ENCODE data around the gene ZNF750.
"Not testable (repeated sequence)": the region's sequence is repeated elsewhere in the genome, so short reads cannot be mapped to it uniquely, and the experiment has no call there.

ZNF750 gene

DNA sequence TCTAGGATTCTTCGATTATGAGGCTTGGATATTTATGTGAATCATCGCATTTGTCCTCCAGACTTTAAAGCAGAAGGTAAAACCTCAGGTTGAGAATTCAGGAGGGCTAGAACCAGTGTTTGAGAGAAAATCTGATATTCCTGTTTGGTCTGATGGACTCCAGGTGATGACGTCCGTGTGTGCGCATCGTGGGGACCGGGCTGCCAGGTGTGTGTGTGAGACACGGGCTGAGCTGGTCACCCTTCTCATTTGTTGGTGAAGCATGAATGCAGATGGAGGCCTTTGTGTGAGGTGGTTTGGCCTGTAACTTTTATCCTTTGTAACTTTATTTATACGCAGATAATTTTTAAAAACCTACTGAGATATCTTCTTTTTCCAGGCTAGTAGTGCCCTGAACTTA lies 42.8 kb downstream of the ZNF750 start:
- DNase-seq (ENCODE audit: low read depth in 2 of 3, low spot score in 1 of 3) = no peak

GRCh38 chr17:82795615-82796014 lies 44.2 kb downstream of the ZNF750 start:
- no peak for DNase-seq (ENCODE audit: low read depth in 2 of 3, low spot score in 1 of 3)

- DNase-seq (ENCODE audit: low read depth in 2 of 3, low spot score in 1 of 3) = no peak
These were observed 44.9 kb downstream of the ZNF750 start for GRCh38 chr17:82794781-82795482.

DNA sequence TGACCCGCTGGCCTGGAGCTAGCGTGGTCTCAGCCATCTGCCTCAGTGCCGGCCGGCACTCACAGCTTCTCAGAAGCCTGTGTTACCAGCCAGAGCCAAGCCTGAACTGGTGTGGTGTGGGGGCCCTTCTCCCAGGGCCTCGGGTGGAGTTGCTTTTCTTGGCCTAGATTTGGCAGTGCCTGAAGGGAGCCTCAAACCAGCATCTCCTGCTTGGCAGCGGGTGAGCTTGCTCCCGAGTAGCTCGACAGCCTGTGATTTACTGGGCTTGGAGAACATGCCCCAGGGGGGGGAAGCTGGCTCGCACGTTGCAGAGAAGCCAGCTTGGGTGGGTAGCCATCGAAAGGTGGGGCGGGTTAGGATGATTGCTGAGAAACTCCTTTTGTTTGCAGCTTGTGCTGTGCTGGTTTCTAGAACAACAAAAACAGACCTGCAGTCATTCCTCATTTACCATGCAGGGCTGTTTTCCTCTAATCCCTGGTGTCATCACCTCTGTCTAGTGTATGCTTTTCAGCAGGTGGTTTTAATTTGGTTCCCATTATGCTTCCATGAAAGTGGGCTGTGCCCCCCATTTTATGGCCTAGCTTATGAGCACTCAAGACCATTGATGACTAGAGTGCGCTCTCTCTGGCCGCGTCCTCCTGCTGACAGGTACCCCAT lies 45.7 kb downstream of the ZNF750 start:
- no peak for DNase-seq (ENCODE audit: low read depth in 2 of 3, low spot score in 1 of 3)

DNA sequence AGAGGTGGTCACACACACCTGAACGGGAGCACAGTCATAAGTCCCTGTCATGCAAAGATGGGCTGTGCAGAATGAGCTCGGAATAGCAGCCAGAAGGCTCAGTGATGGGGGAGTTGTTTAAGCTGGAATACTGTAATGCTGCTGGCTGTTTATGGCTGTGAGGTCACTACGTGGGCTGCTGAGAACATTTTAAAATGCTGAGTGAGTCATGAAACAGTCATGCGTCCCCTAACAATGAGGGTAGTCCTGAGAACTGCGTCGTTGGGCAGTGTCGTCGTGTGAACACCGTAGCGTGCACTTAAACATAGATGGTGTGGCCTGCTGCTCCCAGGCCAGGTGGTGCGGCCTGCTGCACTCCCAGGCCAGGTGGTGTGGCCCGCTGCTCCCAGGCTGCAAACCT lies 48.3 kb downstream of the ZNF750 start:
- DNase-seq (ENCODE audit: low read depth in 2 of 3, low spot score in 1 of 3) = no peak

DNA sequence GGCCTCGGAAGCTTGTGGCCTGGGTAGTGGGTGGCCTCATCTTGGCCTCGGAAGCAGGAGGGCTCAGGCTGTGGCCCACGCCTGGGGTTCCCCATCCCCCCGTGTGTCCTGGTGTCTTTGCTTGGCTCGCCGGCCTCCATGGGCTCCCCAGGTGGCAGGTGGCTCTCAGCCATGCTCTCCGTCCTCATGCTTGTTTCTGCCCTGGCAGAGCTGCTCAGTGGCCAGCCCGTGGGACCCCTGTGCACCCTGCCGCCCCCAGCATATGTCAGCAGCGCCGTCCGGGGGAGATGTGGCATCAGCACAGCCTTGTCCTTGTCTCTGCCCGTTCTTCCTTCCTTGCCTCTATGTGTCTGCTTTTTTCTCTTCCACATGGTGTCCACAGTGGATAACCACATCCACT lies 49.4 kb downstream of the ZNF750 start:
- no peak for DNase-seq (ENCODE audit: low read depth in 2 of 3, low spot score in 1 of 3)

GRCh38 chr17:82789806-82790205 lies 50.0 kb downstream of the ZNF750 start:
- DNase-seq (ENCODE audit: low read depth in 2 of 3, low spot score in 1 of 3) = no peak

GRCh38 chr17:82789051-82789592 lies 50.7 kb downstream of the ZNF750 start:
- DNase-seq (ENCODE audit: low read depth in 2 of 3, low spot score in 1 of 3) = no peak

GRCh38 chr17:82788206-82789001 lies 51.4 kb downstream of the ZNF750 start:
- DNase-seq (ENCODE audit: low read depth in 2 of 3, low spot score in 1 of 3) = no peak

DNA sequence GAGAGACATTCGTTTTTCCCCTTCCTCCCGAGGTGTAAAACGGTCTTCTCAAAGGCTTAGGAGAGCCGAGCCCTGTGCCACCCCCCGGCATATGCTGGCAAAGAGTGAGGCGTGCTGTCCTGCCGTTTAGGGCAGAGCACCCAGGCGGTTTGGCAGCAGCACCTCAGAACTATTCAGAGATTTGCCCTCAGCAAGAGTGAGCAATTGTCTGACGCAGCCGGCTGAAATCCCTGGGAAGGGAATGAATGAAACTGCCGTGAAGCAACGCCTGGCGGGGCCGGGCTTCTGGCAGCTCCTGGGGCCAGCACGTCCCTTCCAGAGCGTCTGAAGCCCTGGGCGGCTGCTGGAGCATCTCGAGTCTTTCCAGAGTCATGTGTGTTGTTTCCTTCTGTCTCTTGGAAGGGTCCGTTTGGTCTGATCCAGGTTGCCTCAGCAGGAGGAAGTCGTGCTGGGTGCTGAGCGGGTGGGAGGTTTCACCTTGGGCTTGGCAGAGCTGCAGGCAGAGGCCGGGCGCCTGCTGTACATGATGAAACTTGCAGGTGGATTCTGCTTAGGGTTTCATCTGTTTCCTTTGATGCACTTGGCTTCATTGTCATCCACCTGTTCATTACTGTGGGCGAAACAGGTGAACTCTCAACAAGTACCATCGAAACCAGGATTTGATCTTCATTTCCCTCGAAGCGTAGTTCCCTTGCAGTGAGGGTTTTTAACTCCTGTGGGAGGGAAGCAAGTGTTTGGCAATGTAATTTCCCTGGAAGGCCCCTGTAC lies 52.6 kb downstream of the ZNF750 start:
- no peak for DNase-seq (ENCODE audit: low read depth in 2 of 3, low spot score in 1 of 3)

GRCh38 chr17:82786427-82786826 lies 53.4 kb downstream of the ZNF750 start:
- DNase-seq (ENCODE audit: low read depth in 2 of 3, low spot score in 1 of 3) = no peak

- not testable (repeated sequence) for DNase-seq (ENCODE audit: low read depth in 2 of 3, low spot score in 1 of 3)
These were observed 54.2 kb downstream of the ZNF750 start for GRCh38 chr17:82785581-82785980.

DNA sequence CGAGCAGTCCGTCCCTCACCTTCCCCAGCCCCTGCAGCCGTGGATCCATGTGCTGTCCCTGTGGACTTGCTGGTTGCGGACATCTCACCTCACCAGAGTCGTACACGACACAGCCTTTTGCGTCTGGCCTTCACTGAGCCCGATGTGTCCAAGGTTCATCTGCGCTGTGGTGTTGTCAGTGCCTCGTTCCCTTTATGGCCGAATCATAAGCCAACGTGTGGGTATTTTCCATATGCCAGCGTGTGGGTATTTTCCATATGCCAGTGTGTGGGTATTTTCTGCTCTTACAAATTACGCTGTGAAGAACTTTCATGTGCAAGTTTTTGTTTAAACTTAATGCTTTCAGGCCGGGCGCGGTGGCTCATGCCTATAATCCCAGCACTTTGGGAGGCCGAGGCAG lies 56.3 kb downstream of the ZNF750 start:
- no peak for DNase-seq (ENCODE audit: low read depth in 2 of 3, low spot score in 1 of 3)

- DNase-seq (ENCODE audit: low read depth in 2 of 3, low spot score in 1 of 3) = no peak
These were observed 57.1 kb downstream of the ZNF750 start for GRCh38 chr17:82782657-82783207.

DNA sequence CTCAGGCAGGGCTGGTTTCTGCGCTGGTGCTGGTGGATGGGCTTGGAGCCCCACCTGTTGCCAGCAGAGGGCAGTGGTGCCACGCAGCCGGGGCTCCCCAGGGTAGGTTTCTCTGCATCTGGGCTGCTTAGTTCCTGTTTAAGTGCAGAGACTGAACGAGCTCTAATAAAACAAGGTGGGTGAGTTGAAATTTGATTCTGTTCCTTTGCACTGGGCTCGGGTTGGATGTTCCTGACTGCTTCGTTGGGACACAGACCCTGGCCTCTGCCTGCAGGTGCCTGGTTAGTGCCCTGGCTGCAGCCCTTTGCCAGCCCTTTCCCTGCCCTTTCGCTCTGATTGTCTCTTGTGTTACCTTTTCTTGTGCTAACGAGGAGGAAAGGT lies 57.9 kb downstream of the ZNF750 start:
- peak; percentile 68 to 74 (median 71) for DNase-seq (ENCODE audit: low read depth in 2 of 3, low spot score in 1 of 3)

- no peak for DNase-seq (ENCODE audit: low read depth in 2 of 3, low spot score in 1 of 3)
These were observed 58.6 kb downstream of the ZNF750 start for GRCh38 chr17:82780971-82781893.

DNA sequence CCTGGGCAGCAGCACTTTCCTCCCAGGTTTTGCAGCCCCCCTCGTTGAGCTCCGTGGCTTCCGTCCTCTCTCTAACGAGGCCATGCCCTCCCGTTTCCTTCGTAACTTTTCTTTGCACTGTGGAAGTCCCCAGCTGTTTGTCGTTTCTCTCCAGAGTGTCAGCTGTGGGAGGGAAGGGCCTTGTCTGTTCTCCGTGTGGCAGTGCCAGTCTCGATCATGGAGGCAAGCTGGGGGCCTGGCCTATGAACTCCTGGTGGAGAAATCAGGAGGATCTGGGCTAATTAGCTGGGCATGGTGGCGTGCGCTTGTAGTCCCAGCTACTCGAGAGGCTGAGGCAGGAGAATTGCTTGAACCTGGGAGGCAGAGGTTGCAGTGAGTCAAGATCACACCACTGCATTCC lies 59.6 kb downstream of the ZNF750 start:
- DNase-seq (ENCODE audit: low read depth in 2 of 3, low spot score in 1 of 3) = no peak

DNA sequence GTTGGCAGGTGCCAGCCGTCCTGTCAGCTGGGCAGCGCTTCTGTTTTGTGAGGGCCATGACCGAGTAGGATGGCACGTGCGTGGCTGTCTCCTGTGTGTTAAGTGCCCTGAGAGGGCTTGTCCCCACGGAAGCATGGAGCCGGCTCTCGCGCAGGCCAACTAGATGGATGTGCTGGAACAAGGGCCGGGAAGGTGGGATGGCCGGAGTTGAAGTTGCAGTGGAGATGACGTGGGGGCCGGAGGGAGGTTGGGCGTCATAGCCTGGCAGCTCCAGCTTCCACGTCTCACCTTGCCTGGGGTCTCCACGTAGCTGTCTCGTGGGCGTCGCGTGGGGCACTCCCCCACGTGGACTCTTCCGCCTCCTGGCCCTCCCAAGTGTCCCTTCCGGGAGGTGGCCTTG lies 60.3 kb downstream of the ZNF750 start:
- DNase-seq (ENCODE audit: low read depth in 2 of 3, low spot score in 1 of 3) = no peak

Data from stimulated activated CD4-positive, alpha-beta T cell treated with anti-CD3 and anti-CD28 coated beads, Interleukin-12 subunit alpha, Interleukin-12 subunit beta, amount 100 ng/mL, for 48 hours (primary cell).